HG02571 (cell line): ENCODE results near the gene KLHL26.

Experiments used
- ATAC-seq: cut with Tn5 transposase; IDR thresholded peaks from one replicate; pipeline ENCODE4 v1.9.1; 2021; ENCODE audit warnings: mild to moderate bottlenecking, moderate library complexity; ENCODE audit not compliant: unreplicated experiment

KLHL26 gene

DNA sequence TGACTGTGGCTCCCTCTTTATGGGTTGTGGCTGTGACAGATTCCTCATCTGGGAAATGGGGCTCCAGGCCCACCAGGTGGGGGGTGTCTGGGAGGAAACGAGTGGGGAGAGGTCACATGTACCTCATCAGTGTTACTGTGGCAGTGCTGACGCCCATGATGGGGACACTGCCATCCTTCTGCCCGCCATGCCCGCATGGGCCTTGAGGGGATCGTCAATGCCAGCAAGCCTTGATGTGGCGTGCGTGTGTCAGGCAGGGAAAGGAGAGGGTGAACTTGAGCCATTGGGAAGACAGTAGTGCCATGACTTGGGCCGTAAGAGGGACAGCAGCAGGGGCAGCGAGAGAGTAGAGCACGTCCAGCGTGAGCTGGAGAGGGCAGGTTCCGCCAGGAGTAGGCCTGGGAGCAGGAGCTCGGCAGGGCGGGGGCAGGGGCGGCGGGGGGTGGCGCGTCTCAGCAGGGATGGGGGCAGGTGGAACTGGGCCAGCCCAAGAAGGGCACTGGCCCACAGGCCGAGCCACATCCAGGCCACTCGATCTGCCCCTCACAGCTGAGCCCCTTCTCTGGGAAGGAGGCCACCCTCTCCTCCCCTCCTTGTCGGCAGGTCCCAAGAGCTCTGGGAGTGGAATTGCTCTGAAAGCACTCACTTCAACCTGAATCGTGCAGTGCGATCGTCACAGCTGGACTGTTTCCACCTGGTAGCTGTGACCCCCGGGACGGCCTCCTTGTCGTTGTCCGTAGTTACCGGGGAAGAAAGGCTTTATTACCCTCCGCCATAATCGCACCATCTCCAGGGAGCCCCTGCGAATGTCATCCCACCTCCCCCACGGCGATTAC, 9.9 kb downstream of the KLHL26 start:
- no peak for ATAC-seq

DNA sequence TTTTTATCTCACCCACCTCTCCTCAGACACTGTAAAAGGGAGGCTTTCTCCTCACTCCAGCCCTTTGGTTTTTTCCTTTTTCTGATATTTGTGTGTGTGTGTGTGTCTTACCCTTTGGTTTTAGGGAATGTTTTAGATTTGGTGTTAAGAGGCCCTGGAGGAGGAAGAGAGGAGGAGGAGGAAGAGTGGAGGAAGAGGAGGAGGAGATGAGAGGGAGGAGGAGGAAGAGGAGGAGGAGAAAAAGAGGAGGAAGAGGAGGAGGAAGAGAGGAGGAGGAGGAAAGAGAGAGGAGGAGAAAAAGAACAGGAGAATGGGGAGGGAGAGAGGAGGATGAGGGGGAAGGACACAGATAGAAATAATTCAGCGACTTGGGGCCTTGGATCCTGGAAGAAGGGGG, 10.5 kb downstream of the KLHL26 start:
- ATAC-seq: no peak

DNA sequence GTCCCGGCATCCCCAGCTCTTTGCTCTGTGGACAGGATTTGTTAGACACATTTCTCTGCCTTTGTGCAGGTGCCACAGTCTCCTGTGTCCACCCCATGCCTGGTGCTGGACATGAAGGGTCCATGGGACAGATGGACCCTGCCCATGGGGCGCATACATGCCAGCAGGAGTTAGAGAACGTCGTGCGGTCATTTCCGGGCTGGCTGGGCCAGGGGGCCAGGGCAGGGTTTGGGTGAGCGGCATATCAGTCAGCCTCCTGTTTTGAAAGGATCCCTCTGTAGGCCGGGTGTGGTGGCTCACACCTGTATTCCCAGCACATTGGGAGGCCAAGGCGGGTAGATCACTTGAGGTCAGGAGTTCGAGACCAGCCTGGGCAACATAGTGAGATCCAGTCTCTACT, 11.0 kb downstream of the KLHL26 start:
- ATAC-seq: no peak

DNA sequence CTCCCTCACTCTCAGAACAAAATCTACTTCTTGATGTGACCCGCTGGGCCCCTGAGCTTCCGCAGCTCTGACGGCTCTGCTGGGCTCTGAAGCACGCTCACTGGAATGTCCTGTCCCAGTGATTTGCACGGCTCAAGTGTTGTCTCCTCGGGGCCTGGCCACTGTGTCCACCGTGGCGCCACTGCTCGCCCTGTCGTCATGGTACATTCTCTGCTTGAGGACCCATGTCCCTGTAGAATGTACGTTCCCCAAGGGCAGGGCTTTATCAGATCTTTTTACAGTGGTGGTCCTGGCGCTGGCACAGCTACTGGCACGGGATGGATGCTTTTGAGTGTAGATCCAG, 12.1 kb downstream of the KLHL26 start:
- no peak for ATAC-seq

DNA sequence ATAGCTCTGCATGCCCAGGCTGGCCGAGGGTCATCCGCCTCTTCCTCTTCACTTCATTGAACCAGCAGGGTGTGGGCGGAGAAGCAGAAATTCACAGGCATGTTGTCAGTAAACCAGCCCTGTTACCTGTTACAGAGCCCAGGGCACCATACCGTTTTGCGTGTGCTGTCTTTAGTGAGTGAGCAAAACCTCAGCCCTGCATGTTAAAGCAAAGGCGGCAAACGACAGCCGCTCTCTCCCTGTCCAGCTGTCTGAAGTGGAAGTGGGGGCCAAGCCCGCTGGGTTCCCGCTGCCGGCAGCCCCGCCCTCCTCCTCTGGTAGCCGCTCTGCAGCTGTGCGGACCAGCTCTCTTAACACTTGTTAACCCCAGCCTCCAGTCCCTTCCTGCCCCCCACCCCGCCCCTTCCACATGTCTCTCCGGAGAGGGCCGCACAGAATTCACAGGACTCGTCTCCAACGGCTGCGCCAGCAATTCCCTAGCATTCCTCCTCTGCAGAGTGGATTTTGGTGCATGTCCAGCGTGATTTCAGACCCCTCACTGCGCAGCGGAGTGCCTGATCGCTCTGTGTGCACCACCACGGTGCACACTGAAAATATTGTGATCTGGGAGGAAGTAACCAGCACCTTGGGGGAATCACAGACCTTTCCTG, 12.7 kb downstream of the KLHL26 start:
- ATAC-seq: no peak

DNA sequence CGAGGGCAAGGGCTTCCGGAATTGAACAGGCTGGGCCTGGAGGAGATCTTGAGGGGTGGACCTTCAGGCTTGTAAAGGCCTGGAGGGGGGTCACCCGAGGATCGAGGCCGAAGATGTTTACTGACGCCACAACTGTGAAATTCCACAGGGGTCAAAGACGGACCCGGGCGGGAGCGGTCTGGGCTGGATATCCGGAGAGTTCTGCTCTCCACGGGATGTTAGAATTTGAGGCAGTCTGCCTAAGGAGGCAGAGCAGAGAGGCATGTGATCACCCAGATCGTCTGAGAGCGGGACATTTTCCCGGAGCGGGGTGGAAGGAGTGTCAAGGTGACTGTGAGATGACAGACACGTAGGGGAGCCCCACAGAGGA, 13.2 kb downstream of the KLHL26 start:
- ATAC-seq: no peak

DNA sequence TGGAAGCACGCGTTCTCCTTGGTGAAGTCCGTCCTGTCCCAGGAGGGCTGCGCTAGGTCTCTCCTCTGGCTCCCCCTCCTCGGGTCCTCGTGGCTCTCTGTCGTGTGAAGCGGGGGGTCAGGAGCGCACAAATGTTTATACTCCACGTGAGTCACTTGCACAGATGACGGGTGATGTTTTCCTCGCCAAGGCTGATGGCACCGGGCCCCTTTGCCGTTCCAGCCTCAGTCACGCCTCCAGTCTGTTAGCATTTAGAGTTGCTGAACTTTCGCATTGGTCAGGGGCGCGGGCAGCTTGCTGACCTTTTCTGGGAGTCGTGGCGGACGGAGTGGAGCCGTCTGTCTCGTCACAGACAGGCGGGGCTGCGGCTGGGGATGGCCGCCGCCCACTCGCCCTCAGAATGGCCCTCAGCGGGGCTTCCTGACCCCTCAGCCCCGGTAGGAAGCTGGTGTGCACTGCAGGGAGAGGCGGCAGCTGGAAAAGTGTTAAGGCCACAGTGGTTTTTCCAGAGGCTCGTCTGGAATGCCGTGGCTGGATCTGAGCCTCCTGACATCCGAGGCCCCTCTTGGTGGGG, 13.7 kb downstream of the KLHL26 start:
- ATAC-seq: no peak

DNA sequence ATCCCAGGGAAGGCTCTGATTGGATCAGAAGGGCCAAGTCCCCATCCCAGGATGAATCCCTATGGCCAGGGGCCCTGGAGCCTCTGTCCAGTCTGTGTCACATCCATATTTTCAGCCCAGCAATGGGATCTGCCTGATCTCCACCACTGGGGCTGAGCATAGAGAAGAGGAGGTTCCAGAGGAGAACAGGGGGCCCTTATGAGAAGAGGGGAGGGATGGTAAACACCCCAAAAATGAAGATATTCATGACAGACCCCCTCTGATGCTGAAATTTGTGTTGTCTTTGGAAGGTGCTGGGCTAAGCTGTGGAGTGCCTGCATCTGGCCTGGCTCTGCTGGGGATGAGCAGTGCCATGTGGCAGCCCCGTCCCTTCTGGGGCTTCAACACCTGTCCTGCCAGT, 14.5 kb downstream of the KLHL26 start:
- ATAC-seq: no peak

DNA sequence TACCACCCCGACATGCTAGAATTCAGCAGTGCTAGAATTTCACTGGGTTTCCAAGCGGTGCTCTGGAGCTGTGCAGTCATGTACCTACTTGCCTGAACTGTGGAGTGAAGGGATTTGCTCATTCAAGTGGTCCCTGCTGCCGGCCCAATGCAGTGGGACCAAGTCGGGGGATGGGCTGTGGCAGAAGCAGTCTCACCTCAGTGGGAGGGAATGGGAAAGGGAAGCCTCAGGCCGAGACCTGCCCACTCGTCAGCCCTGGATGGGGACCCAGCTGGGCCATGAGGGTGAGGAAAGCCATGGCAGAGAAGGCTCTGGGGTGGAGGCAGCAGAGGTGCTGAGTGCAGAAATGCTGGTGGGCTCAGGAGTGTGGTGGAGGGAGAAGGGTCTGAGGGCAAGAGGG, 14.9 kb downstream of the KLHL26 start:
- ATAC-seq: no peak

DNA sequence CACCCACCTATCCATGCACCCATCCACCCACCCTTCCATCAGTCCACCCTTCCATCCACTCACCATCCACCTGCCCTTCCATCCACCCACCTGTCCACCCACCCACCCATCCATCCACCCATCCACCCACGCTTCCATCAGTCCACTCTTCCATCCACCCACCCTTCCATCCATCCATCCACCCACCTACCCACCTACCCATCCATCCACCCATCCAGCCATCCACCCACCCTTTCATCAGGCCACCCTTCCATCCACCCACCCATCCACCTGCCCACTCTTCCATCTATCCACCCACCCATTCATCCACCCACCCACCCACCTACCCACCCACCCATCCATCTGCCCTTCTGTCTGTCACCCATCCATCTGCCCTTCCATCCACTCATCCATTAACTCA, 17.0 kb downstream of the KLHL26 start:
- no peak for ATAC-seq

DNA sequence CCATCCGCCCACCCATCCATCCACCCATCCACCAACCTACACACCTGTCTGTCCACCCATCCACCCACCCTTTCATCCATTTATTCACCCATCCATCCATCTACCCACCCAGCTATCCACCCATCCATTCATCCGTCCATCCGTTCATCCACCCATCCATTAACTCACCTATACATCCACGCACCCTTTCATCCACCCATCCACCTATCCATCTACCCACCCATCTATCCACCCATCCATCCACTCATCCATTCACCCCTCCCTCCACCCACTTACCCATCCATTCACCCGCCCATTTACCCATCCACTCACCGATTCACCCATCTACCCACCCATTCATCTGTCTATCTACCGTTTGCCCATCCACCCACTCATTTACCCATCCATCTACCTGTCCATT, 17.6 kb downstream of the KLHL26 start:
- ATAC-seq: no peak

DNA sequence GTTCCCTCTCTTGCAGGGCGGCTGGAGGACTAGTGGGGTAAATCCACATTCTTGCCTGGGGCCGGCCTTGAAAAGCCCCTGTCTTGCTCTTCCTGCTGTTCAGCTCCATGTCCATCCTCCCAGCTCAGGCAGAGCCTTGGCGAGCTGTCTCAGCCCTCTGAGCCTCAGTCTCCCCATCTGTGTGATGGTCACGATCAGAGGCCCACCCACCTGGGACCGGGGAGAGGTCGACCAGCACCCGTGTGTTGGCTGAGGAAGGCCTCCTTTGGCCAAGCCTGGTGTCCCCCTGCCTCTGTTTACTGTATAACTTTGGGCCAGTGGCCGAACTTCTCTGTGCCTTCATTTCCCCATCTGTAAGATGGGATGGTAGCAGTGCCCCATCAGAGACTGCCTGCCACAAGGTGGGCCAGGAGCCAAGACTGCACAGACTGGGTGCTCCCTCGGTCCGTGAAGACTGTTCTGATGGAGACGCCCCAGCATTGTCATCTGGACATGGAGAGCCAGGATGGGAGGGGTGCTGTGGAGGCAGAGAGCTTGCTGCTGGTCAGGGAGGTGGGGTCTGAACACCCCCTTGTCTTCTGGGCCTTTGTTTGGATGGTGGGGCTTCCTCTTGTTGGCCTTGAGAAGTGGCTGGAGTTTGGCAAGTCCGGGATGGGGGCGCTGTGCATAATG, 18.5 kb downstream of the KLHL26 start:
- ATAC-seq: no peak

DNA sequence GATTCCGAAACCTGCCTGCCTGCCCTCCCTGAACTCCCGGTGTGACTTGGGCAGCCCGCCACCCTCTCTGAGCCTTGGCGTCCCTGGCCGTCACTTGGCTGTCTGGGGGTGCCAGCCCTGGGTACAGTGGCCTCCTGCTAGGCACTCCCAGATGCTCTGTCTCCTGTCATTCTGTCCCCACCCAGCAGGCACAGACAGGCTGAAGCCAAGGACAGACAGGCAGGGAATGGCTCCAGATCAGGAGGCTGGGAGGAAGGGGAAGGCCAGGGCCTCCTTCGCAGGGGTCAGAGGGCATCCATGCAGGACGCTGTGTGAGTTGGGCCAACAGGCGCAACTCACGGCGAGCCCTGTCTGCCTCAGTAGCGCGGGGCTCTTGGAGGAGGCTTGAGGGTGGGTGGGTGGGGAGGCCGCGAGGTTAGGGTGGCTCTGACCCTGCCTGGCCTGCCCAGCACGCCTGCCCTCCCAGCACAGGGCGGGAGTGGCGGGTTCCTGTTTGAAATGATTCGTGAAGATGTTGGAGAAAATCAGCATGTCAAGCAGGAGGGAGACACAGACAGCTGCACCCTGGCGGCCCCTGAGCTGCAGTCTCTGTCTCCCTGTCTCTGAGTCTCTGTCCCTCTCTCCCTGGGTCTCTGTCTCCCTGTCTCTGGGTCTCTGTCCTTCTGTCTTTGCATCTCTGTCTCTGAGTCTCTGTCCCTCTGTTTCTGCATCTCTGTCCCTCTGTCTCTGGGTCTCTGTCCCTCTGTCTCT, 19.7 kb downstream of the KLHL26 start:
- no peak for ATAC-seq

DNA sequence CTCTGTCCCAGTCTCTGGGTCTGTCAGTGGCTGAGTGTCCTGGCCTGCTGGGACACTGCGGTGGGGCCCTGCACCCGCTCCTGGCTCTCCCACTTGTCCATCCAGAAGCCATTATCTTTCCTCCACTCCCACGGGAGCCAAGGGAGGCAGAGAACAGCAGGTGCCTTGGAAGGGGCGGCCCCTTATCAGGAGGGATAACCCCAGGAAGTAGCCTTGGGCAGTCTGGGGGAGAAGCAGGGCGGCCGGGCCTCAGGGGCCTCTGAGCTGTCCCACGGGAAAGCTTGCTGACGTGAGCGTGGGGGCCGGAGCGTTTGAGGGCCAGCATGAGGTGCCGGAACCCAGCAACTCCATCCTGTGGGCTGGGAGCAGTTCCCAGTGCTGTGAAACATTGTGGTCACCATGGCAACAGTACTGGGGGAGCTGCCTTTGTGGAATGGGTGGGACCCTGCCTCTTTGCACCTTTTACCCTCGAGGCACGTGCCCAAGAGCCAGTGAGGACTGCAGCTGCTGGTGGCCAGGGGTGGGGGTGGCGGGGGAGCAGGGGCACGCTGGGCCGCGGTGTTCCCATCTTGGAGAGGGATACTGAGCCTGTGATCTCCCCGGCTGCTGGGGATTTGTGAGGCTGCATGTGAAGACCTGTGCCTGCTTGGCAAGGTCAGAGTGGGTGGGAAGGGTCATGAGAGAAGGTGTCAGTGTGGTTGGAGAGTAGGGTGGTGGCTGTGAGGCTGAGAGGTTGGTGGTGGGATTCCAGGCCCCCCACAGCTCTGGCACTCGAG, 20.9 kb downstream of the KLHL26 start:
- no peak for ATAC-seq

DNA sequence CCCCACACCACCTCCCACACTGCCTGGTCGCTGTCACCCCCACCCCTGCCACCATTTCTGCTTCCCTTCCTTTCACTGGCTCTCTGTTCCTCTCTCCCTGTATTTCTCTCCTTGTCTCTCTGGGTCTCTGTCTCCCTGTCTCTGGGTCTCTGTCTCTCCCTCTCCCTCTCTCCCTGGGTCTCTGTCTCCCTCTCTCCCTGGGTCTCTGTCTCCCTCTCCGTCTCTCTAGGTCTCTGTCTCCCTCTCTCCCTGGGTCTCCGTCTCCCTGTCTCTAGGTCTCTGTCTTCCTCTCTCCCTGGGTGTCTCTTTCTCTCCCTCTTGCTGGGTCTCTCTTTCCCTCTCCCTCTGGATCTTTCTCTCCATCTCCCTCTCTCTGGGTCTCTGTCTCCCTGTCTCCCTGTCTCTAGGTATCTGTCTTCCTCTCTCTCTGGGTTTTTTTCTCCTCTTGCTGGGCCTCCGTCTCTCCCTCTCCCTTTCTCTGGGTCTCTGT, 21.6 kb downstream of the KLHL26 start:
- no peak for ATAC-seq

DNA sequence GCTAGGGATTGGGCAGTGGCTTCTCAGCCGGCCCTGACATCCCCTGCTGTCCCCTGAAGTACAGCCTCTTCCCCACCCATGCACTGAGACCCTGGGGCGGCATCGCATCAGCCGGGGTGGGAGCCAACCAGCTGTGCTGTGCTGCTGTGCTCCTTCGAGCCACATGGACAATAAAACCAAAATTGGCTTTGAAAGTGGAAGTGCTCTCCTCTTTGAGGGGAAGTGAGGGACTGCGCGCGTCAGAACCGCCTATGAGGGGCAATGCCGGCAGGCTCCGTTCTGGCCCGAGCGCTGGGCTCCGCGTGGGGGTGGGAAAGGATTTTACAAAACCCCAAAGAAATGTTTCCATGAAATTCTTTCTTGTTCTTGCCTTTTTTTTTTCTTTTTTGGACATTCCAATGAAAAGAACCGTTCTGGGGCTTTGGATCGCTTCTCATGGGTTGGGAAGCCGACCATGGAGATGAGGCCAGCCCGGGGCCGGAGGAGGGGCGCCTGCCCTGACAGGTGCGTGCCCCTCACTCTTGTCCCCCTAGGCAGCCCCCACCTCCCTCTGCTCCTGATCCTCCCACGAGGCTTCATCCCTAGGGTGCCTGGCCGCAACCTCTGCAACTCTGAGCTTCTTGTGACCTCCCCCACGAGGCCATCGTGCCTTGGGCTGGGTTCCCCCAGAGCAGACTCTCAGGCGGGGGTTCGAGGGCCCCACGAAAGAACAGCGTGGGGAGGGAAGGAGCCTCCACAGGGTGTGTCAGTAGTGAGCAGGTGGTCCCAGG, 22.6 kb downstream of the KLHL26 start:
- no peak for ATAC-seq

DNA sequence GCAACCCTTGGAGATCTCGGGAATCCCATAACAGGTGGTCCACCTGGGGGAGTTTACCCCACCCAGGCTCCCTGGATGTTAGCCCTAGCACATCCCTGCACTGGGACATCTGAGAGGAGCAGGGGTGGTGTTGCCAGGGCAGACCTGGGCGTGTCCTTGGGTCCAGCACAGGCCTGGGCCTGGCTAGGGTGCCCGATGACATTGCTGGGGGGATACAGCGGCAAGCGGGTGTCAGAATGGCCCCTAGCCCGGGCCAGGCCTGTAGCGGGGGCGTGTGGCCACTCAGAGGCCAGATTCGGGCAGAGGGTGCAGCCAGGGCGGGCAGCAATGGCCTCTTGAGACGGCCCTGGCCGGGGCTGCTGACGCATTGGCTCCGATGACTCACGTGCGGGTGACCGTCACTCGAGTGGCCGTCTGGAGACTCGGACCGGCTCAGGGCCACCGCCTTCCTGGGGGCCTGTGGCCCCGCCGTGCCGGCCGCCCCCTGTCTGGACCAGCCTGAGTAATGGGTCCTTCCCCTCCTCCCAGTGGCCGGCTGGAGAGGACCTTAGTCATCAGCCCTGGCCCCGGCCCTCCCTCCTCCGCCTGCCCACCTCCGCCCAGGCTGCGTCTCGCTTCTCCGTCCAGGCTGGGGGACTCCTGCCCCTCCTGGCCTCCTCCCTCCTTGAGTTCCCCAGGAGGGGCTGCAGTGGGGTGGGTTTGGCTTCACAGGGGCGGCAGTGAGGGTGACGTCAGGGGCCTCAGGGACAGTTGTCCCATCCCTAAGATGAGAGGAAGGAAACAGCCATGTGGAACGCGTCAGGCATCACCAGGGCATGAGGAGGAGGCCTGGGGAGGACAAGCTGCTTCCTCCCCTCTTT, 23.5 kb downstream of the KLHL26 start:
- ATAC-seq: no peak

DNA sequence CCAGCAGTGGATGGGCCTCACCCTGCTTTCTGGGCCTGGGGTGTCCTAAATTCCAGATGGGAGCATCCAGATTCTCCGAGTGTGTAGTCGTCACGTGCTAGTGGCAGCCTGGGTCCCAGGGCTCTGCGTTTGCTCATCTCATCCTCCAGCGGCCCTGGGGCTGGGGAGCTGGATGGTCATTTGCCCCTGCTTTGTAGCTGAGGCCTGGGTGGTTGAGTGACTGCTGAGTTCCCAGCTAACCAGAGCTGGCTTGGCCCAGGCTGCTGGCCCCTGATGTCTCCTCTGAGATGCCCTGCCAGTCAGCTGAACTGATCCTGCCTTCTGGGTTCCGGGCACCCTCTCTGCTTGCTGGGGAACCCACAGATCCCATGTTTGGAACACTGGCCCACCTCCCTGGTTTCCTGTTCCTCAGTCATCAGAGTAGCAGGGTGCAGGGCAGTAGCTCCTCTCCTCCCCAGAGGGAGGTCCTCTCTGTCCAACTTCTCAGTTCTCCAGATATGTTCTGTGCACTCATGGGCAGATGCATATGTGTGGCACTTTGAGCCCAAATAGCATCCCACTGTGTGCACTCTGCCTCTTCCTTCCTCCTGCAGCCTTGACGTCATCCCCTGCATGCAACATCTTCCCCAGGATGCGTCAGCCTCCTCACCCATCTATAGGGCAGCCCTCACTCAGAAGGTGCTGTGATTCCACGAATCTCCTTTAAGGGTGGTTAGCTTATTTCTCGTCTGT, 24.3 kb downstream of the KLHL26 start:
- no peak for ATAC-seq
